Effector memory CD8-positive, alpha-beta T cell (primary cell): ENCODE results near the gene SEPTIN5.

Source experiments
- ATAC-seq: fragments of 150-1000 bp; cut with Tn5 transposase; replicated peaks from 2 replicates; pipeline ENCODE4 v1.10.0; 2021; ENCODE audit warnings: mild to moderate bottlenecking, moderate library complexity
- DNase-seq, 3 experiments: peaks; one replicate each; pipeline ENCODE4 v3.0.0; 2021
- H3K27ac Mint-ChIP-seq, 2 donors: one replicate each; pipeline ENCODE4 v1.8.0; 2022; ENCODE audit warnings: mild to moderate bottlenecking in 2 of 2, mixed read lengths in 2 of 2, moderate library complexity in 2 of 2
- H3K27me3 Mint-ChIP-seq, 2 donors: one replicate each; pipeline ENCODE4 v1.8.0; 2022; ENCODE audit warnings: mixed read lengths in 2 of 2
- H3K36me3 Mint-ChIP-seq: one replicate; pipeline ENCODE4 v1.8.0; 2022; ENCODE audit warnings: mild to moderate bottlenecking, moderate library complexity, mixed read lengths; ENCODE audit not compliant: insufficient read depth
- H3K4me1 Mint-ChIP-seq, 2 donors: one replicate each; pipeline ENCODE4 v1.8.0; 2022; ENCODE audit warnings: low read depth in 2 of 2, mixed read lengths in 2 of 2
- H3K4me3 Mint-ChIP-seq, 2 donors: one replicate each; pipeline ENCODE4 v1.8.0; 2022; ENCODE audit warnings: mild to moderate bottlenecking in 2 of 2, mixed read lengths in 2 of 2, moderate library complexity in 2 of 2
- H3K9me3 Mint-ChIP-seq, 2 donors: one replicate each; pipeline ENCODE4 v1.8.0; 2022; ENCODE audit warnings: mixed read lengths in 2 of 2

SEPTIN5 gene

GRCh38 chr22:19753996-19754700 is 39.8 kb downstream of the SEPTIN5 start:
- DNase-seq (no peak), ATAC-seq (no peak)
- no peaks in the 10 kb centered on the region for H3K36me3 Mint-ChIP-seq
- H3K4me3 Mint-ChIP-seq = peak overlapping the region in 1 of 2 donors; percentile 20
- H3K27ac Mint-ChIP-seq = no peak overlapping the region
- H3K27me3 Mint-ChIP-seq = peaks cover 46 to 89% of the 10 kb centered on the region in 2 donors
- peaks cover 14% of the 10 kb centered on the region in 2 donors for H3K4me1 Mint-ChIP-seq
- no peaks in the 10 kb centered on the region for H3K9me3 Mint-ChIP-seq

DNA sequence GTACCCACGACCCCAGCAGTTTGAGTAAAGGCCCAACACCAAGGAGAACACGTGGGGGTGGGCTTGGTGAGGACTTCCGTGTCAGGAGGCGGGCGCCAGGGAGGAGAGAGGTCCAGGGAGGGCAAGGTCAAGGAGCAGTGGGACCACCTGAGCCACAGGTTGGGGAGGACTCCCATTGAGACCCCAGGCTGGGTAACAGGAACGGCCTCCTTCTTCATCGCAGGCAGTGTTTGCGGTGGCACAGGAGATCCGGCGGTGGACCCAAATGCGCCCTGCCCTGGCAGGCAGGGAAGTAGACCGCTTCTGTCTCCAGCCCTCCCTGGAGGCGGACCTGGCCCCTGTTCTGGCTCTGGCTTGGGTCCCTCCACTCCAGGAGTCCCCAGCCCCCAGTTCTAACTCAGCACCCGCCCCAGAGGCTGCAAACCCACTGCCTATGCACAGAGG is 40.4 kb downstream of the SEPTIN5 start:
- peaks cover 51 to 91% of the 10 kb centered on the region in 2 donors for H3K27me3 Mint-ChIP-seq
- peaks cover 17 to 18% of the 10 kb centered on the region in 2 donors for H3K4me1 Mint-ChIP-seq
- ATAC-seq = no peak
- H3K4me3 Mint-ChIP-seq = peak overlapping the region in 1 of 2 donors; percentile 20
- H3K9me3 Mint-ChIP-seq = no peaks in the 10 kb centered on the region
- no peaks in the 10 kb centered on the region for H3K36me3 Mint-ChIP-seq
- DNase-seq = no peak
- no peak overlapping the region for H3K27ac Mint-ChIP-seq

- Mint-ChIP-seq H3K36me3 (peaks cover 3% of the 10 kb centered on the region), H3K27ac (no peak overlapping the region), H3K9me3 (no peaks in the 10 kb centered on the region), H3K4me1 (peaks cover 22 to 23% of the 10 kb centered on the region in 2 donors), H3K27me3 (peaks cover 56 to 96% of the 10 kb centered on the region in 2 donors), H3K4me3 (no peak overlapping the region)
- DNase-seq (no peak), ATAC-seq (no peak)
These were observed 40.9 kb downstream of the SEPTIN5 start for GRCh38 chr22:19755145-19755710.

GRCh38 chr22:19755722-19756287 is 41.5 kb downstream of the SEPTIN5 start:
- Mint-ChIP-seq H3K4me1 (peaks cover 24% of the 10 kb centered on the region in 2 donors), H3K9me3 (no peaks in the 10 kb centered on the region), H3K4me3 (peak overlapping the region; percentile 67 to 78), H3K27me3 (peaks cover 59 to 98% of the 10 kb centered on the region in 2 donors), H3K36me3 (peaks cover 3% of the 10 kb centered on the region), H3K27ac (no peak overlapping the region)
- ATAC-seq = no peak
- no peak for DNase-seq

GRCh38 chr22:19756288-19757128 is 42.2 kb downstream of the SEPTIN5 start:
- Mint-ChIP-seq H3K27ac (no peak overlapping the region), H3K27me3 (peaks cover 55 to 94% of the 10 kb centered on the region in 2 donors), H3K4me3 (peak overlapping the region; percentile 51 to 78), H3K9me3 (no peaks in the 10 kb centered on the region), H3K36me3 (peaks cover 3% of the 10 kb centered on the region), H3K4me1 (peaks cover 24% of the 10 kb centered on the region in 2 donors)
- ATAC-seq (peak; percentile 74), DNase-seq (peak; percentile 35 to 47 (median 41))

DNA sequence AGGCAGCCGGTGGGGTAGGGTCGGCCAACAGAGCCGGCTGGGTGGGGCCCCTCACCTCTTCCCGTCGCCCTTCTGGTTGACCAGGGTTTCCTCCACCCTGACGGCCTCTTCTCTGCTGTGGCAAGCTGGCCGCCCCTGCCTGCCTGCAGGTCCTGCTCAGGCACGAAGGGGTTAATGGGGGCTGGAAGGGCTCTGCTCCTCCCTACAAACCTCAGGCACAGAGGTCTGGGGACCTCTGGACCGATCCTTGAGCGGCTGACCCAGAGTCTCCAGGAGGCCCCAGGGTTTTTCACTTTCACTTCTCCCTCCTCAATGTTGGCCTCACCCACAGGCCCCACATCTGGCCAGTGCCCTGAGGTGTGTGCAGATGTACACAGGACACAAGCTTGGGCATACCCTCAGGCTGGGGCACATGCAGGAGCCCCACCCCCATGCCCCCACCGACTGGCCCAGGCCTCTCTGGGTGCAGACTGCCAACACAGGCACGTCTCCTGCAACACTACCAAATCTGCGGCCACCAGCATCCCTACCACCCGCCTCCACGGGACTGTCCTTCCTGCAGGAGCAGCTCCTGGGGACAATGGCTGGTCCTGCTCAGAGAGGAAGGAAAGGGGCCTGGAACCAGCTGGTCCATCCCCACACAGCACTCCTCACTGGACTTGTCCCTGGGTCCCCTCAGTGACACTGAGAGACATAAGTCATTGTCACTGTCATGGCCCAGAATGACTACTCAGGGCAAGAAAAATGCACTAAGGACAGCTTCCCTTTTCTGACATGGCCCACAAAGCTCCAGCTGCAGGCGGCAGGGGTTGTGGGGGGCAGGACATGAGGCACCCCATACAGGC is 43.1 kb downstream of the SEPTIN5 start:
- peaks cover 24% of the 10 kb centered on the region in 2 donors for H3K4me1 Mint-ChIP-seq
- peaks cover 60 to 94% of the 10 kb centered on the region in 2 donors for H3K27me3 Mint-ChIP-seq
- DNase-seq = no peak
- no peaks in the 10 kb centered on the region for H3K9me3 Mint-ChIP-seq
- H3K4me3 Mint-ChIP-seq = peak overlapping the region; percentile 71 to 78
- no peak overlapping the region for H3K27ac Mint-ChIP-seq
- ATAC-seq = no peak
- peaks cover 3% of the 10 kb centered on the region for H3K36me3 Mint-ChIP-seq

DNA sequence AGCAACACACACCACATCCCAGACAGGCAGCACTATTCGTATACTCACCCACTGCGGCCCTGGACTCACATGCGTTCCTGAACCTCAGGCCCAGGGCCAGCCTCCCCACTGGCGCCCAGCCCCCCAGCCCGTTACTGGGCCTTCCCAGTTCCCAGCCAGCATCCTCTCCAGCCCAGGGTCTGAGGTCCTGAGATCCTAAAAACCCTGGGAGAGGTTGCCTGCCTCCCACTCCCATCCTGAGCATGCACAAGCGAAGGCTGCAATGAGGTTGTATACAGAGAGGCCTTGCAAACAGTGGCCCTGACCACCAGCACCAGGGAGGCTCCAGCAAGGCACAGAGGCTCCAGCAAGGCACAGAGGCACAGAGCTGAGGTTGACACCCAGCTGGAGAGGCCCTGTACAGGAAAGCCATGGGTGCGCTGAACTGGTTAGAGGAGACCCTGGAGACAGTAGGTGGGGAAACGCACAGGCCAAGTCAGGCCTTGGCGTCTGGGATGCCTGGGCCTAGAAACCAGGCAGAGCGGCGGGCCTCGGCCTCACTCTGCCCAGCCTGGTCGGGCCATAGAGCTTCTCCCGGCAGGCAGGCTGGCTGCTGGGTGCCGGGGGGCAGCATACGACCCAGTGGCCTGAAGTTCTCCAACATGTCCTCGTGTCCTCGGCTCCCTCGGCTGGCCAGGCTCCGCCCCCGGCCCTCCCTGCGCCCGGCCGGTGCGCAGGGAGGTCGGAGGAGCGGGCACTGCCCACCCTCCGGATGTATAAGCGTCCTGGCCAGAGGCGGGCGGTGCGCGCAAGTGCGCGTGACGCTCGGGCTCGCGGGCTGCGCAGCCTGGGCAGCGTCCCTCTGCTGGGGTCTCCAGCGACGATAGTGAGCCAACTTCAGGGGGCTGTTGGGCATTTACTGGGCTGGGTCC is 43.9 kb downstream of the SEPTIN5 start:
- Mint-ChIP-seq H3K27ac (no peak overlapping the region), H3K27me3 (peaks cover 59 to 94% of the 10 kb centered on the region in 2 donors), H3K4me3 (peak overlapping the region; percentile 71 to 78)

GRCh38 chr22:19758896-19759426 is 44.7 kb downstream of the SEPTIN5 start:
- DNase-seq (no peak), ATAC-seq (no peak)
- Mint-ChIP-seq H3K27ac (no peak overlapping the region), H3K27me3 (peaks cover 61 to 94% of the 10 kb centered on the region in 2 donors), H3K36me3 (peaks cover 3% of the 10 kb centered on the region), H3K4me3 (peak overlapping the region in 1 of 2 donors; percentile 48), H3K4me1 (peaks cover 24% of the 10 kb centered on the region in 2 donors), H3K9me3 (no peaks in the 10 kb centered on the region)

More for the DNA sequence above, 43.9 kb downstream of the SEPTIN5 start:
- H3K4me1 Mint-ChIP-seq = peaks cover 24% of the 10 kb centered on the region in 2 donors
- H3K9me3 Mint-ChIP-seq = no peaks in the 10 kb centered on the region
- no peak for DNase-seq
- no peak for ATAC-seq
- peaks cover 3% of the 10 kb centered on the region for H3K36me3 Mint-ChIP-seq

DNA sequence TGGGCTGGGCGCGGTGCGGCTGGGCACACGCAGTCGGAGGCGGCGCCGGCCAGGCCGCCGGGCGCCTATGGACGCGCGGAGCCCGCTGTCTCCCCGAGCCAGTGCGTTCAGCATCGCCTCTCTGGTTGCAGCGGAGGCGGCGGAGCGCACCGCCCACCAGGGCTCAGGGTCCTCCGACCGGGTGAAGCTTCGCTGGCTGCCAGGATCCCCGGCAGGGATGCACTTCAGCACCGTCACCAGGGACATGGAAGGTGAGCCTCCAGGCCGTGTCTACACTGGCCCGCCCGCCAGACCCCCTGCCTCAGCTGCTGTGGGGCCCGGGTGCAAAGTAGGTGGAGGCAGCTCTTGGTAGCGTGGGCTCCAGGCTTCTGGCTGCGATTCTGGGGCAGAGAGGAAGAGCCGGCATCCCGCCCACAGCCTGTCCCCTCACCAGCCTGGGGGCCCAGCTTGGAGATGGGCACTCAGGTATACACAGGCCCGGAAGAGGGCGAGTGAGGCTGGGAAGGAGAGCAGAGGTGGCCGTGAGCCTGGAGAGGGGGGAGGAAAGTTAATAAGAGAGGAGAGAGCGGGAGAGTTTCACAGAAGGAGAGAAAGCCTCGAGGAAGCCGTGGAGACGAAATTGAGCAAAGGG is 45.2 kb downstream of the SEPTIN5 start:
- peaks cover 3% of the 10 kb centered on the region for H3K36me3 Mint-ChIP-seq
- peaks cover 24% of the 10 kb centered on the region in 2 donors for H3K4me1 Mint-ChIP-seq
- ATAC-seq = no peak
- H3K27ac Mint-ChIP-seq = no peak overlapping the region
- peaks cover 57 to 94% of the 10 kb centered on the region in 2 donors for H3K27me3 Mint-ChIP-seq
- H3K4me3 Mint-ChIP-seq = peak overlapping the region; percentile 74 to 80
- DNase-seq = no peak
- H3K9me3 Mint-ChIP-seq = no peaks in the 10 kb centered on the region

GRCh38 chr22:19760058-19760950 is 46.0 kb downstream of the SEPTIN5 start, which contains the start of gene TBX1:
Gene TBX1 (plus strand): TSS chr22:19760778. CDS start chr22:19760844, 66 bp downstream.
- no peaks in the 10 kb centered on the region for H3K9me3 Mint-ChIP-seq
- DNase-seq (no peak), ATAC-seq (no peak)
- peak within 1 kb of the TSS; percentile 74 to 80 for H3K4me3 Mint-ChIP-seq
- H3K27me3 Mint-ChIP-seq = peaks cover 63 to 94% of the 10 kb centered on the region in 2 donors
- no peak within 1 kb of the TSS for H3K27ac Mint-ChIP-seq
- H3K36me3 Mint-ChIP-seq = peaks cover 6% of the 10 kb centered on the region
- peaks cover 24% of the 10 kb centered on the region in 2 donors for H3K4me1 Mint-ChIP-seq
